ENCODE results near the gene DNAJC1. TPM values are rescaled to one million over a fixed set of nuclear protein-coding genes. Genes with fewer than 3 reads are reported as not detected.
A peak's percentile ranks its signal among the peaks of the same experiment; 100 is the strongest.

Gene DNAJC1, protein sequence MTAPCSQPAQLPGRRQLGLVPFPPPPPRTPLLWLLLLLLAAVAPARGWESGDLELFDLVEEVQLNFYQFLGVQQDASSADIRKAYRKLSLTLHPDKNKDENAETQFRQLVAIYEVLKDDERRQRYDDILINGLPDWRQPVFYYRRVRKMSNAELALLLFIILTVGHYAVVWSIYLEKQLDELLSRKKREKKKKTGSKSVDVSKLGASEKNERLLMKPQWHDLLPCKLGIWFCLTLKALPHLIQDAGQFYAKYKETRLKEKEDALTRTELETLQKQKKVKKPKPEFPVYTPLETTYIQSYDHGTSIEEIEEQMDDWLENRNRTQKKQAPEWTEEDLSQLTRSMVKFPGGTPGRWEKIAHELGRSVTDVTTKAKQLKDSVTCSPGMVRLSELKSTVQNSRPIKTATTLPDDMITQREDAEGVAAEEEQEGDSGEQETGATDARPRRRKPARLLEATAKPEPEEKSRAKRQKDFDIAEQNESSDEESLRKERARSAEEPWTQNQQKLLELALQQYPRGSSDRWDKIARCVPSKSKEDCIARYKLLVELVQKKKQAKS
- 75.7 TPM for polyA plus RNA-seq (2013, experiment 1 of 2)
- 77.3 TPM for polyA plus RNA-seq (2013, experiment 2 of 2)

DNA sequence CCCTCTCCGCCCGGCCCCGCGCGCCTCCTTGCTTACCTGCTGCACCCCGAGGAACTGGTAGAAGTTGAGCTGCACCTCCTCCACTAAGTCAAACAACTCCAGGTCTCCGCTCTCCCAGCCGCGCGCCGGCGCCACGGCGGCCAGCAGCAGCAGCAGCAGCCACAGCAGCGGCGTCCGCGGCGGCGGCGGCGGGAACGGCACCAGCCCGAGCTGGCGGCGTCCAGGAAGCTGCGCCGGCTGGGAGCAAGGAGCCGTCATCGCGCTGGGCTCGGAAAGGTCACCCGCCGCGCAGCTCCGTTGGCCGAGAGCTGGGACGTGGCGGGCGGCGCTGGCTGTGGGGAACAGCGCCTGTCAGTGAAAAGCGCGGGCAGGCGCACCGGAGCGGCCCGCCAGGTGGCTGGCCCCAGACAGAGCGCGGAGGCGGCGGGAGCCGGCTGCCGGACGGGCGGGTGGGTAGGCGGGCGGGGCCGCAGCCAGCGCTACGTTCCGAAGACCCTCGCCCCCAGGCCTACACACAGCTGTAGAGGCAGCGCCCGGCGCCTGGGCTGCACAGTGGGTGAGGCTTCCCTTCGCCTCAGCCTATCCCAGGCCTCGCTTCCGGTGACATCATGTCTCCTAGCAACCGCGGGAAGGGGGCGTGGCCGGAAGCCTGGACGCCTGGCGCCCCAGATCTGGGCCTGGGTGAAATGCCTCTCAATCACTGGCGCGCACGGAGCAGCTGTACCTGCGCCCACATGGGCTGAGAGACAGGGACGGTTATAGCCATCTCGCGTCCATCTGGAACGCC, at the start of gene DNAJC1:
Gene DNAJC1 (minus strand): TSS at position 554 of the 787 bp plus-strand sequence. CDS start 296 bp downstream, at position 258.
- peak; percentile 95 for DNase-seq
- peak within 1 kb of the TSS; percentile 86 for H2AFZ ChIP-seq (ENCODE audit: low read depth, low read length)
- peak within 1 kb of the TSS in 1 of 2 experiments; percentile 56 for H2BK12ac ChIP-seq (ENCODE audit: low read length in 2 of 2)
- H3K36me3 ChIP-seq (ENCODE audit: control insufficient read depth in 1 of 2, insufficient read depth in 2 of 2, low read depth in 1 of 2, low read length in 2 of 2): no peaks in the 10 kb centered on the region
- under 1% methylated on average over 76 of the region's 83 CpGs for WGBS
- H3K27me3 ChIP-seq (ENCODE audit: control insufficient read depth in 1 of 2, insufficient read depth in 1 of 2, low read length in 2 of 2): no peaks in the 10 kb centered on the region
- H3K4me1 ChIP-seq (ENCODE audit: control insufficient read depth, insufficient read depth, low read depth, low read length): no peaks in the 10 kb centered on the region
- H3K23ac ChIP-seq (ENCODE audit: low read length in 2 of 2): peak within 1 kb of the TSS in 1 of 2 experiments; percentile 92
- no peak within 1 kb of the TSS for H4K91ac ChIP-seq (ENCODE audit: low read length)
- no peak within 1 kb of the TSS for H2BK5ac ChIP-seq (ENCODE audit: low read depth, low read length, poor library complexity, severe bottlenecking)
- no peak within 1 kb of the TSS for H3K27ac ChIP-seq (ENCODE audit: low read length, poor library complexity, severe bottlenecking)
- H3K4me2 ChIP-seq (ENCODE audit: low read length, poor library complexity, severe bottlenecking): peak within 1 kb of the TSS; percentile 90
- peak within 1 kb of the TSS; percentile 96 for H3K9ac ChIP-seq (ENCODE audit: low read length)
- H4K8ac ChIP-seq (ENCODE audit: low read length): peak within 1 kb of the TSS; percentile 95
- peak within 1 kb of the TSS in 1 of 2 experiments; percentile 86 for H3K14ac ChIP-seq (ENCODE audit: low read length in 2 of 2)
- peaks cover 7% of the 10 kb centered on the region for H3K79me1 ChIP-seq (replicated peaks; ENCODE audit: low read length, poor library complexity, severe bottlenecking)
- H2BK15ac ChIP-seq (ENCODE audit: low read depth, poor library complexity, severe bottlenecking): no peak within 1 kb of the TSS
- no peak within 1 kb of the TSS for H2BK120ac ChIP-seq (ENCODE audit: low read depth, low read length)
- peak within 1 kb of the TSS; percentile 57 to 92 for H3K18ac ChIP-seq (ENCODE audit: low read depth in 1 of 2, low read length in 2 of 2)
- no peak within 1 kb of the TSS for H2AK5ac ChIP-seq (ENCODE audit: low read length, severe bottlenecking)
- H3K4ac ChIP-seq (ENCODE audit: low read depth in 1 of 2, low read length in 2 of 2): peak within 1 kb of the TSS; percentile 1 to 56
- peak within 1 kb of the TSS; percentile 88 to 97 for H3K4me3 ChIP-seq (ENCODE audit: insufficient read depth in 1 of 2, low read depth in 1 of 2, low read length in 2 of 2)
- peaks cover 10% of the 10 kb centered on the region for H3K9me3 ChIP-seq (ENCODE audit: control insufficient read depth, low read length)

DNA sequence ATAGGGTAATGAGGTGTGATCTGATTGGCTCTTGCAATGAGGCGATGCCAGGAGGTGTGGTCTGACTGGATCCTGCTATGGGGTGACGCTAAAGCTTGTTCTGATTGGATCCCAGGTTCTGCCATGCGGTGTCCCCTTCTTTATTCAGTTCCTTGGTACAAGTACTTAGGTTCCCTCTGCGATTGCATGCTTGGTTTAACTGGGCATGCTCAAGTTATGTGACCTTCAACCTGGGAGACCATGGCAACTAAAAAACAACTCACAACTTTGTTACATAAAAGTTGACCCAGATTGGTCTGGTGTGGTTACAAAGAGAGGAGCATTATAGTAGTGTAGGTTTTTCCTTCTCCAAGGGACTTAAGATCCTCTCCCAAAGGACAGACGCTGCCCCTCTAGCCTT, 49.5 kb upstream of the DNAJC1 start:
- H2BK120ac ChIP-seq (ENCODE audit: low read depth, low read length): no peak overlapping the region
- no peak overlapping the region for H3K23ac ChIP-seq (ENCODE audit: low read length in 2 of 2)
- H3K4ac ChIP-seq (ENCODE audit: low read depth in 1 of 2, low read length in 2 of 2): no peak overlapping the region
- H3K4me3 ChIP-seq (ENCODE audit: insufficient read depth in 1 of 2, low read depth in 1 of 2, low read length in 2 of 2): no peak overlapping the region
- H2BK15ac ChIP-seq (ENCODE audit: low read depth, poor library complexity, severe bottlenecking): no peak overlapping the region
- H2BK5ac ChIP-seq (ENCODE audit: low read depth, low read length, poor library complexity, severe bottlenecking): no peak overlapping the region
- H3K9me3 ChIP-seq (ENCODE audit: control insufficient read depth, low read length): peaks cover 11% of the 10 kb centered on the region
- H4K8ac ChIP-seq (ENCODE audit: low read length): no peak overlapping the region
- no peak overlapping the region for H3K18ac ChIP-seq (ENCODE audit: low read depth in 1 of 2, low read length in 2 of 2)
- H3K36me3 ChIP-seq (ENCODE audit: control insufficient read depth in 1 of 2, insufficient read depth in 2 of 2, low read depth in 1 of 2, low read length in 2 of 2): no peaks in the 10 kb centered on the region
- no peak overlapping the region for H3K14ac ChIP-seq (ENCODE audit: low read length in 2 of 2)
- H3K9ac ChIP-seq (ENCODE audit: low read length): no peak overlapping the region
- peak; percentile 28 for DNase-seq
- H3K4me2 ChIP-seq (ENCODE audit: low read length, poor library complexity, severe bottlenecking): no peak overlapping the region
- no peak overlapping the region for H2BK12ac ChIP-seq (ENCODE audit: low read length in 2 of 2)
- no peak overlapping the region for H4K91ac ChIP-seq (ENCODE audit: low read length)
- no peak overlapping the region for H2AK5ac ChIP-seq (ENCODE audit: low read length, severe bottlenecking)
- peaks cover 2% of the 10 kb centered on the region for H3K4me1 ChIP-seq (ENCODE audit: control insufficient read depth, insufficient read depth, low read depth, low read length)
- 100% methylated on average over 3 of the region's 5 CpGs for WGBS
- H2AFZ ChIP-seq (ENCODE audit: low read depth, low read length): no peak overlapping the region
- H3K79me1 ChIP-seq (replicated peaks; ENCODE audit: low read length, poor library complexity, severe bottlenecking): no peaks in the 10 kb centered on the region
- H3K27ac ChIP-seq (ENCODE audit: low read length, poor library complexity, severe bottlenecking): no peak overlapping the region
- H3K27me3 ChIP-seq (ENCODE audit: control insufficient read depth in 1 of 2, insufficient read depth in 1 of 2, low read length in 2 of 2): no peaks in the 10 kb centered on the region

DNA sequence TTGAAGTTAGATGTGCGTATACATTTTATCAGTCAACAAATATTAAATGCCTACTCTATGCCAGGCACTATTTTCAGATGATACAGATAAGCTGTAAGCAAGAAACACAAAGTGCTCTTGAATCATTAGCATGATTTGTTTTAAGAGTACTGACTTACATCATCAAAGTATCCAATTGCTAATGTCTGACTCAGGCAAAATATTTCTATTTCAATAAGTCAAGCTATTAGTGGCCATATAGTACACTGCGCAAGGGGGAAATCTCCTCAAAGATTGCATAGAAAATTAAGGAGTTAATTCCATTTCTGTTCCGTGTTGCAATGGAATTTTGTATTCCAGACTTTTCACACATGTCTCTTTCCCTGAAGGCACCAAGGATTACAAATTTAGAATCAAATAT, 46.1 kb upstream of the DNAJC1 start:
- Histone ChIP-seq H2AFZ (ENCODE audit: low read depth, low read length) (no peak overlapping the region), H3K4ac (ENCODE audit: low read depth in 1 of 2, low read length in 2 of 2) (no peak overlapping the region), H2BK120ac (ENCODE audit: low read depth, low read length) (no peak overlapping the region), H2BK15ac (ENCODE audit: low read depth, poor library complexity, severe bottlenecking) (no peak overlapping the region), H3K9me3 (ENCODE audit: control insufficient read depth, low read length) (no peaks in the 10 kb centered on the region), H4K8ac (ENCODE audit: low read length) (no peak overlapping the region), H3K27me3 (ENCODE audit: control insufficient read depth in 1 of 2, insufficient read depth in 1 of 2, low read length in 2 of 2) (no peaks in the 10 kb centered on the region), H3K23ac (ENCODE audit: low read length in 2 of 2) (no peak overlapping the region), H2AK5ac (ENCODE audit: low read length, severe bottlenecking) (no peak overlapping the region), H3K9ac (ENCODE audit: low read length) (no peak overlapping the region), H3K27ac (ENCODE audit: low read length, poor library complexity, severe bottlenecking) (no peak overlapping the region), H3K14ac (ENCODE audit: low read length in 2 of 2) (no peak overlapping the region), H3K36me3 (ENCODE audit: control insufficient read depth in 1 of 2, insufficient read depth in 2 of 2, low read depth in 1 of 2, low read length in 2 of 2) (no peaks in the 10 kb centered on the region), H3K79me1 (replicated peaks; ENCODE audit: low read length, poor library complexity, severe bottlenecking) (no peaks in the 10 kb centered on the region), H2BK12ac (ENCODE audit: low read length in 2 of 2) (no peak overlapping the region), H3K4me1 (ENCODE audit: control insufficient read depth, insufficient read depth, low read depth, low read length) (no peaks in the 10 kb centered on the region), H3K4me2 (ENCODE audit: low read length, poor library complexity, severe bottlenecking) (no peak overlapping the region), H3K18ac (ENCODE audit: low read depth in 1 of 2, low read length in 2 of 2) (no peak overlapping the region), H3K4me3 (ENCODE audit: insufficient read depth in 1 of 2, low read depth in 1 of 2, low read length in 2 of 2) (no peak overlapping the region), H2BK5ac (ENCODE audit: low read depth, low read length, poor library complexity, severe bottlenecking) (no peak overlapping the region), H4K91ac (ENCODE audit: low read length) (no peak overlapping the region)
- no peak for DNase-seq
- 100% methylated on average over 2 of the region's 3 CpGs for WGBS

DNA sequence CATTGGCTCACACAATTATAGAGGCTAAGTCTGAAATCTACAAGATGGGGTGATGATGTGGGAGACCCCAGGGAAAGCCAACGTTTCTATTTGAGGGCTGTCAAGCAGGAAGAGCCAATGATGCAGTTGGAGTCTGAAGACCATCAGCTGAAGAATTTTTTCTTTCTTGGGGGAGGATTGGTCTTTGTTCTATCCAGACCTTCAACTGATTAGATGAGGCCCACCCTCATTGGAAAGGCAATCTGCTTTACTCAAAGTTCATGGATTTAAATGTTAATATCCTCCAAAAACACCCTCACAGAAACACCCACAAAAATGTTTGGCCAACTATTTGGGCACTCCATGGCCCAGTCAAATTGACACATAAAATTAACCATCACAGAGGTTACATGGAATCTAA, 44.3 kb upstream of the DNAJC1 start:
- H3K4me2 ChIP-seq (ENCODE audit: low read length, poor library complexity, severe bottlenecking): no peak overlapping the region
- H2BK12ac ChIP-seq (ENCODE audit: low read length in 2 of 2): no peak overlapping the region
- no peak overlapping the region for H4K8ac ChIP-seq (ENCODE audit: low read length)
- no peak overlapping the region for H2AK5ac ChIP-seq (ENCODE audit: low read length, severe bottlenecking)
- H3K27me3 ChIP-seq (ENCODE audit: control insufficient read depth in 1 of 2, insufficient read depth in 1 of 2, low read length in 2 of 2): peaks cover 0 to 1% of the 10 kb centered on the region in 2 experiments
- H3K27ac ChIP-seq (ENCODE audit: low read length, poor library complexity, severe bottlenecking): no peak overlapping the region
- H3K4me3 ChIP-seq (ENCODE audit: insufficient read depth in 1 of 2, low read depth in 1 of 2, low read length in 2 of 2): no peak overlapping the region
- no peak overlapping the region for H2BK15ac ChIP-seq (ENCODE audit: low read depth, poor library complexity, severe bottlenecking)
- H4K91ac ChIP-seq (ENCODE audit: low read length): no peak overlapping the region
- no peak for DNase-seq
- 100% methylated on average over 1 of the region's 1 CpG for WGBS
- no peak overlapping the region for H3K23ac ChIP-seq (ENCODE audit: low read length in 2 of 2)
- H3K9ac ChIP-seq (ENCODE audit: low read length): no peak overlapping the region
- H3K18ac ChIP-seq (ENCODE audit: low read depth in 1 of 2, low read length in 2 of 2): no peak overlapping the region
- H3K36me3 ChIP-seq (ENCODE audit: control insufficient read depth in 1 of 2, insufficient read depth in 2 of 2, low read depth in 1 of 2, low read length in 2 of 2): no peaks in the 10 kb centered on the region
- no peaks in the 10 kb centered on the region for H3K4me1 ChIP-seq (ENCODE audit: control insufficient read depth, insufficient read depth, low read depth, low read length)
- no peak overlapping the region for H2BK120ac ChIP-seq (ENCODE audit: low read depth, low read length)
- no peaks in the 10 kb centered on the region for H3K79me1 ChIP-seq (replicated peaks; ENCODE audit: low read length, poor library complexity, severe bottlenecking)
- H3K9me3 ChIP-seq (ENCODE audit: control insufficient read depth, low read length): no peaks in the 10 kb centered on the region
- H3K14ac ChIP-seq (ENCODE audit: low read length in 2 of 2): no peak overlapping the region
- no peak overlapping the region for H2AFZ ChIP-seq (ENCODE audit: low read depth, low read length)
- H2BK5ac ChIP-seq (ENCODE audit: low read depth, low read length, poor library complexity, severe bottlenecking): no peak overlapping the region
- H3K4ac ChIP-seq (ENCODE audit: low read depth in 1 of 2, low read length in 2 of 2): no peak overlapping the region
